ENCODE measurements around the gene FNDC10.
"Not testable (repeated sequence)": the region's sequence is repeated elsewhere in the genome, so short reads cannot be mapped to it uniquely, and the experiment has no call there.

Gene FNDC10

GRCh38 chr1:1562556-1563195 lies 37.3 kb downstream of the FNDC10 start:
- Histone ChIP-seq H3K27me3 (ENCODE audit: control insufficient read depth, insufficient read depth, low read length) (no peaks in the 10 kb centered on the region), H3K36me3 (ENCODE audit: control insufficient read depth, insufficient read depth, low read length) (peaks cover 27% of the 10 kb centered on the region), H3K9me3 (ENCODE audit: control insufficient read depth, low read length) (no peaks in the 10 kb centered on the region), H3K4me1 (ENCODE audit: control insufficient read depth, insufficient read depth, low read length) (peaks cover 7% of the 10 kb centered on the region), H3K4me3 (ENCODE audit: low read length) (no peak overlapping the region), H3K9ac (ENCODE audit: low read length) (no peak overlapping the region)

DNA sequence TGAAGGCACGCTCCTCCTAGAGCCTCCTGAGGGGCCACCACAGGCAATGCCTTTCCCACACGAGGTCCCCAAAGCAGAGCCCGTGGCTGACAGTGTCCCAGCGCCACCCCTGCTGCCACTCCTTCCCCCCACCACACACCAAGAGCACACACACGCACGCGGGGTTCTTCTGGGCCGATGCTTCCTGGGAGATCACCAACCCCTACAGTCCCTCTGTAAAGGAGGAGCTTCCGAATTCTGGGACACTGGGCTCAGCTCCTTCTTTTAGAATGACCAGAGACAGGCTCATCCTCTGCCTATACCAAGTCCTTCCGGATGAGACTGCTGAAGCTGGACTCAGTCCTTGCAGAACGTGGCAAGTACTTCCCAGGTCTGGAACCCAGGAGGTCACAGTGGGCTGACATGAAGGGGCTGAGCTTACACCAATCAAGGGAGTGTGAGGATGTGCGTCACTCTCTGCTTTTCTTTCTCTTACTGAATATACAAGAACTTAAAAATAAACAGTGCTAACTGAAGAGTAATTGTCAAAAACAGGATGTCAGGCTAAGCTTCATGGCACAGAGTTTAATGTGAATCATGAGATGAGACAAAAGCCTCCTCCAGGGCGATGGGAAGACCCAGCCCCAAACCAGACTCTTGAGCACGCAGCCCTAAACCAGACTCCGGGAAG lies 38.0 kb downstream of the FNDC10 start:
- peaks cover 7% of the 10 kb centered on the region for H3K4me1 ChIP-seq (ENCODE audit: control insufficient read depth, insufficient read depth, low read length)
- H3K36me3 ChIP-seq (ENCODE audit: control insufficient read depth, insufficient read depth, low read length): peaks cover 27% of the 10 kb centered on the region
- no peak overlapping the region for H3K9ac ChIP-seq (ENCODE audit: low read length)
- no peaks in the 10 kb centered on the region for H3K9me3 ChIP-seq (ENCODE audit: control insufficient read depth, low read length)
- H3K27me3 ChIP-seq (ENCODE audit: control insufficient read depth, insufficient read depth, low read length): no peaks in the 10 kb centered on the region
- no peak overlapping the region for H3K4me3 ChIP-seq (ENCODE audit: low read length)

- no peak overlapping the region for H3K4me3 ChIP-seq (ENCODE audit: low read length)
- H3K9ac ChIP-seq (ENCODE audit: low read length): no peak overlapping the region
- H3K36me3 ChIP-seq (ENCODE audit: control insufficient read depth, insufficient read depth, low read length): peaks cover 27% of the 10 kb centered on the region
- H3K4me1 ChIP-seq (ENCODE audit: control insufficient read depth, insufficient read depth, low read length): peaks cover 7% of the 10 kb centered on the region
- no peaks in the 10 kb centered on the region for H3K27me3 ChIP-seq (ENCODE audit: control insufficient read depth, insufficient read depth, low read length)
- no peaks in the 10 kb centered on the region for H3K9me3 ChIP-seq (ENCODE audit: control insufficient read depth, low read length)
Measured at GRCh38 chr1:1560178-1560577, 39.8 kb downstream of the FNDC10 start.

- H3K27me3 ChIP-seq (ENCODE audit: control insufficient read depth, insufficient read depth, low read length): no peaks in the 10 kb centered on the region
- H3K9me3 ChIP-seq (ENCODE audit: control insufficient read depth, low read length): no peaks in the 10 kb centered on the region
- peaks cover 21% of the 10 kb centered on the region for H3K36me3 ChIP-seq (ENCODE audit: control insufficient read depth, insufficient read depth, low read length)
- no peak overlapping the region for H3K4me3 ChIP-seq (ENCODE audit: low read length)
- peaks cover 10% of the 10 kb centered on the region for H3K4me1 ChIP-seq (ENCODE audit: control insufficient read depth, insufficient read depth, low read length)
- H3K9ac ChIP-seq (ENCODE audit: low read length): no peak overlapping the region
Measured at GRCh38 chr1:1559066-1559465, 40.9 kb downstream of the FNDC10 start.

GRCh38 chr1:1558591-1558990 lies 41.3 kb downstream of the FNDC10 start:
- Histone ChIP-seq H3K4me1 (ENCODE audit: control insufficient read depth, insufficient read depth, low read length) (peaks cover 5% of the 10 kb centered on the region), H3K9me3 (ENCODE audit: control insufficient read depth, low read length) (no peaks in the 10 kb centered on the region), H3K36me3 (ENCODE audit: control insufficient read depth, insufficient read depth, low read length) (peaks cover 21% of the 10 kb centered on the region), H3K4me3 (ENCODE audit: low read length) (no peak overlapping the region), H3K27me3 (ENCODE audit: control insufficient read depth, insufficient read depth, low read length) (no peaks in the 10 kb centered on the region), H3K9ac (ENCODE audit: low read length) (no peak overlapping the region)

GRCh38 chr1:1557688-1558087 lies 42.2 kb downstream of the FNDC10 start:
- H3K36me3 ChIP-seq (ENCODE audit: control insufficient read depth, insufficient read depth, low read length): peaks cover 15% of the 10 kb centered on the region
- not testable (repeated sequence) for H3K9me3 ChIP-seq (ENCODE audit: control insufficient read depth, low read length); H3K4me3 ChIP-seq (ENCODE audit: low read length); H3K4me1 ChIP-seq (ENCODE audit: control insufficient read depth, insufficient read depth, low read length); H3K9ac ChIP-seq (ENCODE audit: low read length); H3K27me3 ChIP-seq (ENCODE audit: control insufficient read depth, insufficient read depth, low read length)

DNA sequence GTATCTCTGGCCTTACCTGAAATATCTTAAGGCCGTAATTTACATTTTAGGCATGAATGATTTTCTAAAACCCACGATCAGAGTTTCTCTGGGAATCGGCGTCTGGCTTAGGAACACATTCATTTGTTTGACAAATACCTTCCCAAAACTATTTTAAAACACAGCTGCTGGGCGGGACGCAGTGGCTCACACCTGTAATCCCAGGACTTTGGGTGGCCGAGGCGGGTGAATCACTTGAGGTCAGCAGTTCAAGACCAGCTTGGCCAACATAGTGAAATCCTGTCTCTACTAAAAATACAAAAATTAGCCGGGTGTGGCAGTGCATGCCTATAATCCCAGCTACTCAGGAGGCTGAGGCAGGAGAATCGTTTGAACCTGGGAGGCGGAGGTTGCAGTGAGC lies 43.0 kb downstream of the FNDC10 start:
- H3K36me3 ChIP-seq (ENCODE audit: control insufficient read depth, insufficient read depth, low read length); H3K9ac ChIP-seq (ENCODE audit: low read length): not testable (repeated sequence)

GRCh38 chr1:1556505-1556904 lies 43.4 kb downstream of the FNDC10 start:
- Histone ChIP-seq H3K4me1 (ENCODE audit: control insufficient read depth, insufficient read depth, low read length) (peaks cover 4% of the 10 kb centered on the region), H3K27me3 (ENCODE audit: control insufficient read depth, insufficient read depth, low read length) (no peaks in the 10 kb centered on the region), H3K4me3 (ENCODE audit: low read length) (no peak overlapping the region), H3K9me3 (ENCODE audit: control insufficient read depth, low read length) (no peaks in the 10 kb centered on the region), H3K36me3 (ENCODE audit: control insufficient read depth, insufficient read depth, low read length) (peaks cover 3% of the 10 kb centered on the region), H3K9ac (ENCODE audit: low read length) (no peak overlapping the region)

More for the DNA sequence above, 43.0 kb downstream of the FNDC10 start:
- not testable (repeated sequence) for H3K27me3 ChIP-seq (ENCODE audit: control insufficient read depth, insufficient read depth, low read length); H3K9me3 ChIP-seq (ENCODE audit: control insufficient read depth, low read length); H3K4me1 ChIP-seq (ENCODE audit: control insufficient read depth, insufficient read depth, low read length); H3K4me3 ChIP-seq (ENCODE audit: low read length)

DNA sequence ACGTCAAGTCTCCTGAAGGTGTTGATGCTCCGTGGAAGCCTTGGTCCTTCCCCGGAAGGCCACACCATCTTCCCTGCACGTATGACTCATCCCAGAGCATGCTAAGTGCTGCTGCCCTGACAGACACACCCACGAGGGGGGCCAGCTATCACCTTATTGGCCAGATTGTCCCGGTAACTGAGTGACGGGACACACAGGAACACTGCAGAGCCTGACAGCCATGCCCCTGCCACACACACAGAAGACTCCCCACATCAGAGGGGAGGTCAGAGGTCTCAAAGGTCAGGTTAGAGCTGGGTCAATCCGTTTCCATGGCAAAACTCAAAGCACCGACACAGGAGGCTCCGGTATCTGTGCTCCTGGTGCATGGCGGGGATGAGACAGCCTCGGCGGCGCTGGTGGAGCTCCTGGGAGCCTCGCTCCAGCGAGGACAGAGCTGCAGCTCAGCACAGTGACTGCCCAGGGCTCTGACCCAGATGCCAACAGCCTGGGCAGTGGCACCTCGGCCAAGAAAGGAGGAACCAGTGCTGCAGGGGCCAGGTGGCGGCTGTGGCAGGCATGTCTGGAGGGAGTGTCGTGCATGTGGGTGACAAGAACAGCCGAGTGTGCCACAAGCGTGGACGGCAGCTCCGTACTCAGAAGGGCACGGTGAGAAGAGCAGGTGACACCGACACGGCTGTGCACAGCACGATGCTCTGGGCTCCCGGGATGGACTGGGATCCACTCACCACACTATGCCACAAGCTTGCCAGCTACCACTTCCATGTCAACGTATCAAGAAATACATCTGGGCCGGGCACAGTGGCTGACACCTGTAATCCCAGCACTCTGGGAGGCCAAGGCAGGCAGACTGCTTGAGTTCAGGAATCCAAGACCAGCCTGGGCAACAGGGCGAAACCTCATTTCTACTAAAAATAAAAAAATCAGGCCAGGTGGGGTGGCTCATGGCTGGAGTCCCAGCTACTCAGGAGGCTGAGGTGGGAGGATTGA lies 44.7 kb downstream of the FNDC10 start:
- H3K9ac ChIP-seq (ENCODE audit: low read length): no peak overlapping the region
- peaks cover 4% of the 10 kb centered on the region for H3K4me1 ChIP-seq (ENCODE audit: control insufficient read depth, insufficient read depth, low read length)
- no peak overlapping the region for H3K4me3 ChIP-seq (ENCODE audit: low read length)
- H3K36me3 ChIP-seq (ENCODE audit: control insufficient read depth, insufficient read depth, low read length): no peaks in the 10 kb centered on the region
- H3K27me3 ChIP-seq (ENCODE audit: control insufficient read depth, insufficient read depth, low read length): no peaks in the 10 kb centered on the region
- H3K9me3 ChIP-seq (ENCODE audit: control insufficient read depth, low read length): no peaks in the 10 kb centered on the region

DNA sequence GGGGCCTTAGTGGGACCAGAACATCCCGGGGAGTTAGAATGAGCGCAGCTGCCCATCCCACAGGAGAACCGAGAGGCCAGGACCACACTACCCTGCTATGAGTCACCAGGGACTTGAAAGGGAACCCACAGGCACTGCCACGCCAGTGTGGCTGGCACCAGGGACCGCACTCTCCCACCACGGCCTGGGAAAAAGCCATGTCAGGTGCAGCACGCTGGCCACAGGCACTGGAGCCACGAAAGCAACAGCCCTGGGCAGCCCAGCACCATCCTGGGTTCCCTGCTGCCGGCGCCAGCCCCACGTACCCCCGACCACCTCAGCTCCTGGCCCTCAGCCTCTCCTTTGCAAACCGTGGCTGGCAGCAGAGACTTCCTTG lies 45.4 kb downstream of the FNDC10 start:
- H3K4me1 ChIP-seq (ENCODE audit: control insufficient read depth, insufficient read depth, low read length): peaks cover 4% of the 10 kb centered on the region
- no peaks in the 10 kb centered on the region for H3K36me3 ChIP-seq (ENCODE audit: control insufficient read depth, insufficient read depth, low read length)
- no peaks in the 10 kb centered on the region for H3K27me3 ChIP-seq (ENCODE audit: control insufficient read depth, insufficient read depth, low read length)
- H3K9me3 ChIP-seq (ENCODE audit: control insufficient read depth, low read length): no peaks in the 10 kb centered on the region
- H3K4me3 ChIP-seq (ENCODE audit: low read length): no peak overlapping the region
- no peak overlapping the region for H3K9ac ChIP-seq (ENCODE audit: low read length)

DNA sequence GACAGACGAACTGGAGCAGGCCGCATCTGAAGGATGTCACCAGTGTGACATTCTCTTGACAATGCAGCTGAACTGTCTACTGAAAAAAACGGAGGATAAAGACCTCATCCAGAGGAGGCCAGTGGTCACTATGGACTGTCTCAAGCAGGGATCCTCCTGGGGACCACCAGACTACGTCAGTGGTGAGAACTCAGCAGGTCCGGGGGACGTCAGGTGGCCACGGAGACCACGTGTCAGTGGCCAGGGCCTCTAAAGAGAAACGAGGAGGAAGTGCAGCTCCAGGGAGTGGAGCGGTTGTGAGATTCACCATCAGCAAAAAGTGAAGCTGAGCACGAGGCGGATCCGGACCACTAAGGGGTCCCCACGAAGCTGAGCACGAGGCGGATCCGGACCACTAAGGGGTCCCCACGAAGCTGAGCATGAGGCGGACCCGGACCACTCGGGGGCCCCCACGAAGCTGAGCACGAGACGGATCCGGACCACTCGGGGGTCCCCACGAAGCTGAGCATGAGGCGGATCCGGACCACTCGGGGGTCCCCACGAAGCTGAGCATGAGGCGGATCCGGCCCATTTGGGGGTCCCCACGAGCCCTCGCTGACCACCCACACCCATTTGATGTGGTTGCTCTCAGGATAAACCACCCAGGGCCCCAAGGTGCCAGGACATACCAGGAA lies 46.0 kb downstream of the FNDC10 start:
- H3K27me3 ChIP-seq (ENCODE audit: control insufficient read depth, insufficient read depth, low read length): no peaks in the 10 kb centered on the region
- no peaks in the 10 kb centered on the region for H3K9me3 ChIP-seq (ENCODE audit: control insufficient read depth, low read length)
- no peak overlapping the region for H3K9ac ChIP-seq (ENCODE audit: low read length)
- H3K36me3 ChIP-seq (ENCODE audit: control insufficient read depth, insufficient read depth, low read length): no peaks in the 10 kb centered on the region
- no peak overlapping the region for H3K4me3 ChIP-seq (ENCODE audit: low read length)
- peaks cover 4% of the 10 kb centered on the region for H3K4me1 ChIP-seq (ENCODE audit: control insufficient read depth, insufficient read depth, low read length)

Data from mucosa of stomach (tissue), 1 donor.